Gastroesophageal sphincter (tissue), 4 donors: ENCODE results near the gene RAB3D. TPM values are rescaled to one million over a fixed set of nuclear protein-coding genes. Genes with fewer than 3 reads are reported as not detected.

Experiments
- ATAC-seq: fragments of 150-250 bp; one replicate; pipeline ENCODE4 v1.9.1; 2016; ENCODE audit warnings: mild to moderate bottlenecking, moderate library complexity
- H3K27ac ChIP-seq, 4 donors: fragments of 200-600 bp; sonication (generic) in 3 of 4; 1 replicate in 3 of 4; 2 replicates in 1 of 4; pipeline ENCODE4 v1.5.1; 2016 to 2019
- H3K27me3 ChIP-seq: fragments of 200-600 bp; sonication (generic); one replicate; pipeline ENCODE4 v1.5.1; 2019
- H3K36me3 ChIP-seq, 2 donors: fragments of 200-600 bp; sonication (generic); one replicate each; pipeline ENCODE4 v1.5.1; 2019; ENCODE audit warnings: control low read depth in 1 of 2
- H3K4me1 ChIP-seq, 3 donors: fragments of 200-600 bp; sonication (generic); 1 replicate in 2 of 3; 2 replicates in 1 of 3; pipeline ENCODE4 v1.5.1; 2016 to 2019; ENCODE audit warnings: control low read depth in 2 of 3
- H3K4me3 ChIP-seq, 2 donors: fragments of 200-600 bp; sonication (generic); one replicate each; pipeline ENCODE4 v1.5.1; 2019; ENCODE audit warnings: mild to moderate bottlenecking in 1 of 2, moderate library complexity in 1 of 2
- H3K9me3 ChIP-seq, 3 donors: fragments of 200-600 bp; sonication (generic); one replicate each; pipeline ENCODE4 v1.5.1; 2017 to 2019; ENCODE audit warnings: control low read depth in 2 of 3
- CTCF ChIP-seq, 4 experiments: fragments of 200-600 bp in 2 of 4; fragments of 450-650 bp in 2 of 4; sonication (generic) in 1 of 4; IDR thresholded peaks; one replicate each; pipeline ENCODE4 v1.5.1; 2017 to 2019; ENCODE audit warnings: antibody characterized with exemption in 4 of 4, mild to moderate bottlenecking in 2 of 4, moderate library complexity in 2 of 4
- EP300 ChIP-seq: sonication (generic); formaldehyde crosslinking; IDR thresholded peaks from one replicate; pipeline ENCODE4 v1.6.1; 2017; ENCODE audit warnings: antibody characterized with exemption, mild to moderate bottlenecking
- POLR2A ChIP-seq, 2 donors: fragments of 450-650 bp; IDR thresholded peaks; one replicate each; pipeline ENCODE4 v1.6.1; 2017; ENCODE audit warnings: antibody characterized with exemption in 2 of 2, mild to moderate bottlenecking in 2 of 2, moderate library complexity in 1 of 2
- POLR2AphosphoS5 ChIP-seq: sonication (generic); formaldehyde crosslinking; IDR thresholded peaks from one replicate; pipeline ENCODE4 v1.6.1; 2017; ENCODE audit warnings: antibody characterized with exemption
- WGBS, 2 donors: methylation state at CpG; one replicate each; pipeline ENCODE4 v1.1.5; 2018; ENCODE audit warnings: low coverage in 1 of 2; 5-methylcytosine and 5-hydroxymethylcytosine counted together
- total RNA-seq, 4 donors: library from RNA; depleted of rRNA; stranded (reverse); fragments of >200 nt; gene quantifications; one replicate each; pipeline ENCODE4 v1.1.0, GENCODE V29; 2016

RAB3D gene
- total RNA-seq, 4 donors from 2014 or later, result 21.5 to 43.7 (median 28.0) TPM

- no peak for TF ChIP-seq POLR2A (IDR thresholded peaks at IDR 0.05)
- TF ChIP-seq EP300, result no peak
- peaks cover 0 to 26% (median 0%) of the 10 kb centered on the region in 3 donors for H3K4me1 ChIP-seq
- 100% methylated on average over 1 of the region's 8 CpGs; no CpG with 5 or more reads in 1 of the 2 donors for WGBS, 2 donors
- peak within 1 kb of the TSS in 3 of 4 donors; percentile 48 to 71 (median 66) for H3K27ac ChIP-seq
- no peak within 1 kb of the TSS for H3K4me3 ChIP-seq
- no peaks in the 10 kb centered on the region for H3K27me3 ChIP-seq
- ATAC-seq, result no peak
- no peaks in the 10 kb centered on the region for H3K36me3 ChIP-seq
- H3K9me3 ChIP-seq, result no peaks in the 10 kb centered on the region
Measured at GRCh38 chr19:11295665-11296245, 43.7 kb downstream of the RAB3D start, which contains the start of gene TSPAN16. Gene TSPAN16, plus strand, starts transcription at chr19:11296160. Its CDS starts 138 bp downstream, at chr19:11296298.

GRCh38 chr19:11295180-11295579 is 44.3 kb downstream of the RAB3D start:
- ATAC-seq, result no peak
- Histone ChIP-seq H3K9me3 (no peaks in the 10 kb centered on the region), H3K27ac (peak overlapping the region in 1 of 4 donors; percentile 60), H3K27me3 (no peaks in the 10 kb centered on the region), H3K4me3 (no peak overlapping the region), H3K36me3 (no peaks in the 10 kb centered on the region), H3K4me1 (peaks cover 0 to 26% (median 0%) of the 10 kb centered on the region in 3 donors)
- 90 to 93% methylated on average over 3 of the region's 4 CpGs for WGBS, 2 donors
- TF ChIP-seq CTCF (IDR thresholded peaks at IDR 0.05), result no peak
- TF ChIP-seq EP300, result no peak
- TF ChIP-seq POLR2AphosphoS5, result no peak
- no peak for TF ChIP-seq POLR2A (IDR thresholded peaks at IDR 0.05)

GRCh38 chr19:11293433-11294389 is 45.7 kb downstream of the RAB3D start:
- H3K27ac ChIP-seq, result peak overlapping the region in 3 of 4 donors; percentile 60 to 66 (median 64)

GRCh38 chr19:11291991-11292390 is 47.5 kb downstream of the RAB3D start:
- WGBS, 2 donors, result 70 to 100% methylated on average over 1 of the region's 1 CpG
- no peak for ATAC-seq
- Histone ChIP-seq H3K4me1 (peaks cover 0 to 26% (median 0%) of the 10 kb centered on the region in 3 donors), H3K36me3 (no peaks in the 10 kb centered on the region), H3K9me3 (no peaks in the 10 kb centered on the region), H3K4me3 (no peak overlapping the region), H3K27me3 (no peaks in the 10 kb centered on the region), H3K27ac (no peak overlapping the region)
- no peak for TF ChIP-seq POLR2A (IDR thresholded peaks at IDR 0.05)
- TF ChIP-seq POLR2AphosphoS5, result no peak
- TF ChIP-seq EP300, result no peak
- no peak for TF ChIP-seq CTCF (IDR thresholded peaks at IDR 0.05)

More at GRCh38 chr19:11293433-11294389, 45.7 kb downstream of the RAB3D start:
- Histone ChIP-seq H3K36me3 (no peaks in the 10 kb centered on the region), H3K4me3 (peak overlapping the region in 1 of 2 donors; percentile 33), H3K9me3 (no peaks in the 10 kb centered on the region), H3K4me1 (peaks cover 0 to 26% (median 0%) of the 10 kb centered on the region in 3 donors), H3K27me3 (no peaks in the 10 kb centered on the region)
- no peak for TF ChIP-seq POLR2A (IDR thresholded peaks at IDR 0.05)
- peak; percentile 97 to 99 (median 98) for TF ChIP-seq CTCF (IDR thresholded peaks at IDR 0.05)
- peak; percentile 86 for TF ChIP-seq POLR2AphosphoS5
- 3 to 4% methylated on average over 14 to 26 of the region's 41 CpGs for WGBS, 2 donors
- ATAC-seq, result peak; percentile 95

GRCh38 chr19:11291415-11291814 is 48.0 kb downstream of the RAB3D start:
- Histone ChIP-seq H3K36me3 (no peaks in the 10 kb centered on the region), H3K4me3 (no peak overlapping the region), H3K4me1 (peaks cover 0 to 27% (median 0%) of the 10 kb centered on the region in 3 donors), H3K9me3 (no peaks in the 10 kb centered on the region), H3K27me3 (no peaks in the 10 kb centered on the region), H3K27ac (no peak overlapping the region)
- 93 to 100% methylated on average over 3 to 7 of the region's 7 CpGs for WGBS, 2 donors
- ATAC-seq, result no peak
- TF ChIP-seq EP300, result no peak
- TF ChIP-seq CTCF (IDR thresholded peaks at IDR 0.05), result no peak
- TF ChIP-seq POLR2AphosphoS5, result no peak
- no peak for TF ChIP-seq POLR2A (IDR thresholded peaks at IDR 0.05)
